HG02623 (cell line): ENCODE results near the gene SLC25A42.

ENCODE experiments used
- ATAC-seq: cut with Tn5 transposase; IDR thresholded peaks from one replicate; pipeline ENCODE4 v1.9.1; 2021; ENCODE audit warnings: moderate library complexity; ENCODE audit not compliant: unreplicated experiment

SLC25A42 gene

GRCh38 chr19:19155495-19156219, 91.9 kb downstream of the SLC25A42 start:
- ATAC-seq, result peak; percentile 71

GRCh38 chr19:19157808-19158207, 94.0 kb downstream of the SLC25A42 start:
- ATAC-seq, result no peak

DNA sequence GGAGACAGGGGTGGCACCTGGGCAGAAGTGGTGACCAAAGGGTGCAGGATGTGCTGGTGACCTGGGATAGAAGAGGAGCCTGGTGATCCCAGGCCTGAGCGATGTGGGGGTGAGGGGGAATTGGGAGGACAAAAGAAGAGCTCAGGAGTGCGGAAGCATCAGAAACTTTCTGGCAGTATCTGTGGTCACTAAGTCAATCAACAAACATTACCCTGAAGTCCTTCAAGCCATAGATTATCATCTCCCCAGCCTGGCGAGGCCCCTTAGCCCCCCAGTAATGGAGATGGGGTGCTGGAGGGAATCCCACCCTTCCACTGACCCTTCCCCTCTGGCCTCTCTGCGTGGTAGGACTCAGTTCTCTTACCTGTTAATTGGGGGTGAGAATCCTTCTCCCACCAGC, 95.7 kb downstream of the SLC25A42 start:
- no peak for ATAC-seq

DNA sequence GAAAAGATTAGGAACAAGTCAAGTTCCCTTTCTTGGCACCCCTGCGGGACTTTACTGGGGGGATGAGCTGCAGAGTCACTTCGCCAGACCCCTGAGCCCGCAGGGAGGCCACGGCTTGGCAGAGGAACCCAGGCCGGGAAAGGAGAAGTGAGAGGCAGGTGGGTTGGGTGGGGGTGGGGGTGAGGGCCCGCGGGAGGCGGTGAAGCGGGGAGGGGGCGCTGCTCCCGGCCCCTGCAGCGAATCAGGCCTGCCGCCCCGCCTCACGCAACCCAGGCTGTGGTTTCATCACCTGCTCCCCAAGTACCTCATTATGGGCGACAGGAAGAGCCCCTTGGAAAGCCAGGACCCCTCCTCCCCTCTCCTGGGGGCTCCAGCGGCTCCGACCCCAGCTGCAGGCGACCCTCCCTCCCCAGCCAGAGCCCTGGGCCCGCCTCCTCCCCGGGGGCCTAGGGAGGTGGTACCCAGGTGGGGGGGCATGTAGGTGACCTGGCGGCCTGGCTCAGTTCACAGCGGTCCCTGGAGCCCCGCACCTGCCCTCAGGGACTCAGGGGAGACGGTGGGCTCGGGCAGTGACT, 96.8 kb downstream of the SLC25A42 start:
- no peak for ATAC-seq

- ATAC-seq, result no peak
Observed at GRCh38 chr19:19162495-19162894, 98.7 kb downstream of the SLC25A42 start.
